Transverse colon (tissue), 4 donors: ENCODE results near the gene TLDC2.

Experiments
- EP300 ChIP-seq: sonication (generic); formaldehyde crosslinking; IDR thresholded peaks from one replicate; pipeline ENCODE4 v1.6.1; 2017; ENCODE audit warnings: antibody characterized with exemption, low read depth
- POLR2AphosphoS5 ChIP-seq, 3 donors: sonication (generic); formaldehyde crosslinking; IDR thresholded peaks; one replicate each; pipeline ENCODE4 v1.6.1; 2016; ENCODE audit warnings: antibody characterized with exemption in 3 of 3
- TF ChIP-seq, protein P1 (sequence below), 5 experiments: fragments of 200-600 bp in 3 of 5; fragments of 450-650 bp in 2 of 5; sonication (generic) in 3 of 5; IDR thresholded peaks; 1 replicate in 2 of 5; 2 replicates in 3 of 5; pipeline ENCODE4 v1.5.1; 2016 to 2017; ENCODE audit warnings: antibody characterized with exemption in 5 of 5, inconsistent platforms in 3 of 5, mild to moderate bottlenecking in 2 of 5, moderate library complexity in 1 of 5

DNA sequence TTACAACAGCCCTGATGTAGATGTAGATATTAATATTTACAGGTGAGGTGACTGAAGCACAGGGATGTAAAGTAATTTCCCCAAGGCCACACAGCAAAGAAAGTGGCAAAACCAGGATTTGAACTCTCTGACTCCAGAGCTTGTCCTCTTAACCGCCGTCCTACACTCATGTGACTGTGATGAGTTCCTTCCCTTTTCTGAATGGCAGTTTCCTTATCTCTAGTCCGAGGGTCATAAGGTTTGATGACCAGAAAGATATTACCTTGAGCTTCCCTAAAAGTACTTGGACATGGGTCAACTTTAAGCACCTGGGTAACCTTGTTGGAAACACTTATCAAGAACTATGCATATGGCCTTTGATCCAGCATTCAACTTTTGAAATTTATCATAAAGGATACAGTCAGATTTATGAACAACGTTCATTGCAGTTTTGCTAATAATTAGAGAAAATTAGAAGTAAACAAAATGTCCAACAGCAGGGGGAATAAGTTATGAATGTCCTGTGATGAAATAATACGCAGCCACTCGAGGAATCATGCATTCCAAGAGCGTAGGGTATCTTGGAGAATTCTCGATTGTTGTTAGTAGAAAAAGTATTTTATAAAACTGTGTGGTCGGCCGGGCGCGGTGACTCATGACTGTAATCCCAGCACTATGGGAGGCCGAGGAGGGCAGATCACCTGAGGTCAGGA lies 2.3 kb upstream of the TLDC2 start:
- TF ChIP-seq, protein P1, sequence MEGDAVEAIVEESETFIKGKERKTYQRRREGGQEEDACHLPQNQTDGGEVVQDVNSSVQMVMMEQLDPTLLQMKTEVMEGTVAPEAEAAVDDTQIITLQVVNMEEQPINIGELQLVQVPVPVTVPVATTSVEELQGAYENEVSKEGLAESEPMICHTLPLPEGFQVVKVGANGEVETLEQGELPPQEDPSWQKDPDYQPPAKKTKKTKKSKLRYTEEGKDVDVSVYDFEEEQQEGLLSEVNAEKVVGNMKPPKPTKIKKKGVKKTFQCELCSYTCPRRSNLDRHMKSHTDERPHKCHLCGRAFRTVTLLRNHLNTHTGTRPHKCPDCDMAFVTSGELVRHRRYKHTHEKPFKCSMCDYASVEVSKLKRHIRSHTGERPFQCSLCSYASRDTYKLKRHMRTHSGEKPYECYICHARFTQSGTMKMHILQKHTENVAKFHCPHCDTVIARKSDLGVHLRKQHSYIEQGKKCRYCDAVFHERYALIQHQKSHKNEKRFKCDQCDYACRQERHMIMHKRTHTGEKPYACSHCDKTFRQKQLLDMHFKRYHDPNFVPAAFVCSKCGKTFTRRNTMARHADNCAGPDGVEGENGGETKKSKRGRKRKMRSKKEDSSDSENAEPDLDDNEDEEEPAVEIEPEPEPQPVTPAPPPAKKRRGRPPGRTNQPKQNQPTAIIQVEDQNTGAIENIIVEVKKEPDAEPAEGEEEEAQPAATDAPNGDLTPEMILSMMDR (IDR thresholded peaks at IDR 0.05) = no peak
- TF ChIP-seq EP300 = no peak
- no peak for TF ChIP-seq POLR2AphosphoS5 (IDR thresholded peaks at IDR 0.05)
